ENCODE results near the gene BFAR. TPM values are rescaled to one million over a fixed set of nuclear protein-coding genes. Genes with fewer than 3 reads are reported as not detected.

BFAR gene
- total and polyA plus RNA-seq, 2 of the 8 experiments (the other 6 are each of a cell fraction or from before 2014, with no cell fraction given): 56.9 to 78.2 TPM

DNA sequence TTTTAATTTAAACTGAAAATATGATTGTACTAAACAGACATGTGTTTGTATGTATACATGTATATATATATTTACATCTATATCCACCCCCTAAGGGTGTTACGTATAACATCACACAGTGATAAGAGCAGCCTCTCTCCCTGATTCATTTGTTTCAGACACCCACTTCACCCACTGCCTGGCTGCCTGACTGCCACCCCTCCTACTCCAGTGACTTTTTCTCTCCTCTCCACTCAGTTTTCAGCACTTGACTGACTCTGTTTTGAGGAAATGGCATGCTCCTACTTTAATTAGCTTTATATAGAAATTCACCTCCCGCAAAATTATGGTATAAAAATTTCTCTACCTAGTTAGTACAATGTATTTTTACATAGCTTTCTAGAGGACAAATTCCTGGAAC is 20.0 kb downstream of the BFAR start (continued):
- TF ChIP-seq, protein P1, sequence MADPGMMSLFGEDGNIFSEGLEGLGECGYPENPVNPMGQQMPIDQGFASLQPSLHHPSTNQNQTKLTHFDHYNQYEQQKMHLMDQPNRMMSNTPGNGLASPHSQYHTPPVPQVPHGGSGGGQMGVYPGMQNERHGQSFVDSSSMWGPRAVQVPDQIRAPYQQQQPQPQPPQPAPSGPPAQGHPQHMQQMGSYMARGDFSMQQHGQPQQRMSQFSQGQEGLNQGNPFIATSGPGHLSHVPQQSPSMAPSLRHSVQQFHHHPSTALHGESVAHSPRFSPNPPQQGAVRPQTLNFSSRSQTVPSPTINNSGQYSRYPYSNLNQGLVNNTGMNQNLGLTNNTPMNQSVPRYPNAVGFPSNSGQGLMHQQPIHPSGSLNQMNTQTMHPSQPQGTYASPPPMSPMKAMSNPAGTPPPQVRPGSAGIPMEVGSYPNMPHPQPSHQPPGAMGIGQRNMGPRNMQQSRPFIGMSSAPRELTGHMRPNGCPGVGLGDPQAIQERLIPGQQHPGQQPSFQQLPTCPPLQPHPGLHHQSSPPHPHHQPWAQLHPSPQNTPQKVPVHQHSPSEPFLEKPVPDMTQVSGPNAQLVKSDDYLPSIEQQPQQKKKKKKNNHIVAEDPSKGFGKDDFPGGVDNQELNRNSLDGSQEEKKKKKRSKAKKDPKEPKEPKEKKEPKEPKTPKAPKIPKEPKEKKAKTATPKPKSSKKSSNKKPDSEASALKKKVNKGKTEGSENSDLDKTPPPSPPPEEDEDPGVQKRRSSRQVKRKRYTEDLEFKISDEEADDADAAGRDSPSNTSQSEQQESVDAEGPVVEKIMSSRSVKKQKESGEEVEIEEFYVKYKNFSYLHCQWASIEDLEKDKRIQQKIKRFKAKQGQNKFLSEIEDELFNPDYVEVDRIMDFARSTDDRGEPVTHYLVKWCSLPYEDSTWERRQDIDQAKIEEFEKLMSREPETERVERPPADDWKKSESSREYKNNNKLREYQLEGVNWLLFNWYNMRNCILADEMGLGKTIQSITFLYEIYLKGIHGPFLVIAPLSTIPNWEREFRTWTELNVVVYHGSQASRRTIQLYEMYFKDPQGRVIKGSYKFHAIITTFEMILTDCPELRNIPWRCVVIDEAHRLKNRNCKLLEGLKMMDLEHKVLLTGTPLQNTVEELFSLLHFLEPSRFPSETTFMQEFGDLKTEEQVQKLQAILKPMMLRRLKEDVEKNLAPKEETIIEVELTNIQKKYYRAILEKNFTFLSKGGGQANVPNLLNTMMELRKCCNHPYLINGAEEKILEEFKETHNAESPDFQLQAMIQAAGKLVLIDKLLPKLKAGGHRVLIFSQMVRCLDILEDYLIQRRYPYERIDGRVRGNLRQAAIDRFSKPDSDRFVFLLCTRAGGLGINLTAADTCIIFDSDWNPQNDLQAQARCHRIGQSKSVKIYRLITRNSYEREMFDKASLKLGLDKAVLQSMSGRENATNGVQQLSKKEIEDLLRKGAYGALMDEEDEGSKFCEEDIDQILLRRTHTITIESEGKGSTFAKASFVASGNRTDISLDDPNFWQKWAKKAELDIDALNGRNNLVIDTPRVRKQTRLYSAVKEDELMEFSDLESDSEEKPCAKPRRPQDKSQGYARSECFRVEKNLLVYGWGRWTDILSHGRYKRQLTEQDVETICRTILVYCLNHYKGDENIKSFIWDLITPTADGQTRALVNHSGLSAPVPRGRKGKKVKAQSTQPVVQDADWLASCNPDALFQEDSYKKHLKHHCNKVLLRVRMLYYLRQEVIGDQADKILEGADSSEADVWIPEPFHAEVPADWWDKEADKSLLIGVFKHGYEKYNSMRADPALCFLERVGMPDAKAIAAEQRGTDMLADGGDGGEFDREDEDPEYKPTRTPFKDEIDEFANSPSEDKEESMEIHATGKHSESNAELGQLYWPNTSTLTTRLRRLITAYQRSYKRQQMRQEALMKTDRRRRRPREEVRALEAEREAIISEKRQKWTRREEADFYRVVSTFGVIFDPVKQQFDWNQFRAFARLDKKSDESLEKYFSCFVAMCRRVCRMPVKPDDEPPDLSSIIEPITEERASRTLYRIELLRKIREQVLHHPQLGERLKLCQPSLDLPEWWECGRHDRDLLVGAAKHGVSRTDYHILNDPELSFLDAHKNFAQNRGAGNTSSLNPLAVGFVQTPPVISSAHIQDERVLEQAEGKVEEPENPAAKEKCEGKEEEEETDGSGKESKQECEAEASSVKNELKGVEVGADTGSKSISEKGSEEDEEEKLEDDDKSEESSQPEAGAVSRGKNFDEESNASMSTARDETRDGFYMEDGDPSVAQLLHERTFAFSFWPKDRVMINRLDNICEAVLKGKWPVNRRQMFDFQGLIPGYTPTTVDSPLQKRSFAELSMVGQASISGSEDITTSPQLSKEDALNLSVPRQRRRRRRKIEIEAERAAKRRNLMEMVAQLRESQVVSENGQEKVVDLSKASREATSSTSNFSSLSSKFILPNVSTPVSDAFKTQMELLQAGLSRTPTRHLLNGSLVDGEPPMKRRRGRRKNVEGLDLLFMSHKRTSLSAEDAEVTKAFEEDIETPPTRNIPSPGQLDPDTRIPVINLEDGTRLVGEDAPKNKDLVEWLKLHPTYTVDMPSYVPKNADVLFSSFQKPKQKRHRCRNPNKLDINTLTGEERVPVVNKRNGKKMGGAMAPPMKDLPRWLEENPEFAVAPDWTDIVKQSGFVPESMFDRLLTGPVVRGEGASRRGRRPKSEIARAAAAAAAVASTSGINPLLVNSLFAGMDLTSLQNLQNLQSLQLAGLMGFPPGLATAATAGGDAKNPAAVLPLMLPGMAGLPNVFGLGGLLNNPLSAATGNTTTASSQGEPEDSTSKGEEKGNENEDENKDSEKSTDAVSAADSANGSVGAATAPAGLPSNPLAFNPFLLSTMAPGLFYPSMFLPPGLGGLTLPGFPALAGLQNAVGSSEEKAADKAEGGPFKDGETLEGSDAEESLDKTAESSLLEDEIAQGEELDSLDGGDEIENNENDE (IDR thresholded peaks at IDR 0.05; ENCODE audit: insufficient replicate concordance, low read length): no peak
- no peak for TF ChIP-seq BACH1 (IDR thresholded peaks at IDR 0.05; ENCODE audit: low read length)
